ENCODE data around the gene FNDC3B. TPM values are rescaled to one million over a fixed set of nuclear protein-coding genes. Genes with fewer than 3 reads are reported as not detected.

FNDC3B gene
- total and polyA plus RNA-seq, 2 donors (not counting 3 experiments of a cell fraction or from before 2014, with no cell fraction given): 91.6 to 295 TPM

DNA sequence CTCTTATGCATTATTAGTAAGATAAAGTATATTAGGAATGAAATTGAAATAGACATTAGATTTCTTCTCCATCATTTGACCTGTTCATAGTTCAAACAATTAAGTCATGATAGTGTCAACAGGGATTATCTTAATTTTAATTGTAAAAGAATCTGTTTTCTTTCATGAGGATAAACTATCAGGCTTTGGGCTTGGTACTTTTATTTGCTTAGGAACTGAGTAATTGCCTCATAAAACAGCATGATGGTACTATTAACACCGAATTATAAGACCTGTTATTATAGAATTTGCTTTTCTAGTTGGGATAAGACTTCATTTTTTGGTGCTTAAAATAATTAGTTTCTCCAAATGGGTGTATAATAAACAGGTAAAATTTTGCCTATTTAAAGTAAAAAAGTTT is 71.8 kb downstream of the FNDC3B start:
- H2AFZ ChIP-seq (ENCODE audit: low read depth, low read length): no peak overlapping the region
- H3K27ac ChIP-seq (ENCODE audit: insufficient read depth, low read depth, low read length): no peak overlapping the region
- dilution Hi-C loops (cut with MboI; ENCODE audit: extremely low pct_ligation_motif_present, low sequenced_read_pairs) (no loop called here), intact Hi-C loops (cut with micrococcal nuclease) (no loop called here)
- H3K4me3 ChIP-seq (replicated peaks in 1 of 3; ENCODE audit: insufficient read depth in 1 of 3, low read depth in 1 of 3, low read length in 3 of 3): no peak overlapping the region
- peaks cover 23% of the 10 kb centered on the region for H4K20me1 ChIP-seq (replicated peaks; ENCODE audit: control insufficient read depth, extremely low read depth, insufficient read depth, low read length)
- FAIRE-seq: no peak
- no peaks in the 10 kb centered on the region for H3K4me1 ChIP-seq (ENCODE audit: control insufficient read depth, extremely low read depth, insufficient read depth, low read length)
- H3K9me3 ChIP-seq (replicated peaks; ENCODE audit: control insufficient read depth, insufficient read depth, low read length): no peaks in the 10 kb centered on the region
- peaks cover 80% of the 10 kb centered on the region for H3K79me2 ChIP-seq (ENCODE audit: control insufficient read depth, insufficient read depth, low read length)
- no peak for DNase-seq (ENCODE audit: low read depth, low spot score)
- POLR2A ChIA-PET: no interaction called here
- H3K9ac ChIP-seq (replicated peaks; ENCODE audit: extremely low read depth, insufficient read depth, low read length): no peak overlapping the region
- BruUV-seq (replicated peaks): no TSS peak
- TF ChIP-seq MYC (IDR thresholded peaks at IDR 0.05; ENCODE audit: low read depth, low read length) (no peak), FOS (IDR thresholded peaks at IDR 0.05; ENCODE audit: borderline replicate concordance, insufficient read depth, low read length) (no peak), POLR2AphosphoS5 (IDR thresholded peaks at IDR 0.05; ENCODE audit: insufficient read depth, low read depth, low read length) (no peak)
- H3K9me1 ChIP-seq (replicated peaks; ENCODE audit: control insufficient read depth, extremely low read depth, insufficient read depth, low read length): no peaks in the 10 kb centered on the region
- H3K27me3 ChIP-seq (ENCODE audit: control insufficient read depth in 2 of 2, insufficient read depth in 2 of 2, low read length in 2 of 2): no peaks in the 10 kb centered on the region
- H3K4me2 ChIP-seq (ENCODE audit: insufficient read depth, low read length): no peak overlapping the region
- H3K36me3 ChIP-seq (ENCODE audit: control insufficient read depth in 2 of 2, extremely low read depth in 1 of 2, insufficient read depth in 2 of 2, low read length in 2 of 2): peaks cover 26 to 33% of the 10 kb centered on the region in 2 experiments
- CTCF ChIA-PET: interaction anchor here (0.9 kb wide), 1 partner anchor 21 kb away, joined by 5 read pairs; no protein-coding TSS in a partner anchor

DNA sequence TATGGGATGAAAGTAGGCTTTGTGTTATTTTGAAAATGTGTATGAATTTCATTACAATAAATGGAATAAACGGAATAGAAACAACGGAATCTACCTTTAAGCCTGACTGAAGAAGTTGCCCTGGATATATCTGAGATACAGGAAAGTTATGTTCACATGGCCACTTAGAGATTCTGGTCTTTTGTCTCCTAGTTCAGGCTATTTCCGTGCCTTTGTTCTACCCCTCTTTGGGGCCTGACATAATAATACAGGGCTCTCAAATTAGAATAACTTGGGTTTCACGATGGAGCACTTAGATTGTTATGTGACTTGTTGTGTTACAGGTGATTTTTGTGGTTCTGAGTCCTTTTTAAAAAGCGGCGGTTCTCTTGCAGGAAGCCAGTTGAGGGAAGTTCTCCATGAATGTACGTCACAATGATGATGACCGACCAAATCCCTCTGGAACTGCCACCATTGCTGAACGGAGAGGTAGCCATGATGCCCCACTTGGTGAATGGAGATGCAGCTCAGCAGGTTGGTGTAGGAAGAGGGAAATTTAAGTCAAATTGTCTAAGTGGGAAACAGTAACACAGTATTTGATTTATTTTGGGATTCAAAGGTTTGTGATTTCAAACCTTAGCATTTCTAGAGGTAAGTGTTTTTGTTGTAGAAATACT is 72.8 kb downstream of the FNDC3B start:
- CTCF ChIA-PET: no interaction called here
- no TSS peak for BruUV-seq (replicated peaks)
- H4K20me1 ChIP-seq (replicated peaks; ENCODE audit: control insufficient read depth, extremely low read depth, insufficient read depth, low read length): peaks cover 21% of the 10 kb centered on the region

More for the DNA sequence above, 72.8 kb downstream of the FNDC3B start:
- TF ChIP-seq, protein P1, sequence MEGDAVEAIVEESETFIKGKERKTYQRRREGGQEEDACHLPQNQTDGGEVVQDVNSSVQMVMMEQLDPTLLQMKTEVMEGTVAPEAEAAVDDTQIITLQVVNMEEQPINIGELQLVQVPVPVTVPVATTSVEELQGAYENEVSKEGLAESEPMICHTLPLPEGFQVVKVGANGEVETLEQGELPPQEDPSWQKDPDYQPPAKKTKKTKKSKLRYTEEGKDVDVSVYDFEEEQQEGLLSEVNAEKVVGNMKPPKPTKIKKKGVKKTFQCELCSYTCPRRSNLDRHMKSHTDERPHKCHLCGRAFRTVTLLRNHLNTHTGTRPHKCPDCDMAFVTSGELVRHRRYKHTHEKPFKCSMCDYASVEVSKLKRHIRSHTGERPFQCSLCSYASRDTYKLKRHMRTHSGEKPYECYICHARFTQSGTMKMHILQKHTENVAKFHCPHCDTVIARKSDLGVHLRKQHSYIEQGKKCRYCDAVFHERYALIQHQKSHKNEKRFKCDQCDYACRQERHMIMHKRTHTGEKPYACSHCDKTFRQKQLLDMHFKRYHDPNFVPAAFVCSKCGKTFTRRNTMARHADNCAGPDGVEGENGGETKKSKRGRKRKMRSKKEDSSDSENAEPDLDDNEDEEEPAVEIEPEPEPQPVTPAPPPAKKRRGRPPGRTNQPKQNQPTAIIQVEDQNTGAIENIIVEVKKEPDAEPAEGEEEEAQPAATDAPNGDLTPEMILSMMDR (IDR thresholded peaks at IDR 0.05; ENCODE audit: extremely low read depth in 1 of 2, insufficient read depth in 1 of 2, low read depth in 1 of 2, low read length in 2 of 2): no peak
- TF ChIP-seq POLR2AphosphoS5 (IDR thresholded peaks at IDR 0.05; ENCODE audit: insufficient read depth, low read depth, low read length) (no peak), MYC (IDR thresholded peaks at IDR 0.05; ENCODE audit: low read depth, low read length) (no peak), EZH2 (IDR thresholded peaks at IDR 0.05; ENCODE audit: borderline replicate concordance, low read depth, low read length, severe bottlenecking) (no peak), JUN (IDR thresholded peaks at IDR 0.05; ENCODE audit: borderline replicate concordance, insufficient read depth, insufficient read length, low read depth) (no peak), FOS (IDR thresholded peaks at IDR 0.05; ENCODE audit: borderline replicate concordance, insufficient read depth, low read length) (no peak), POLR2A (IDR thresholded peaks at IDR 0.05; ENCODE audit: low read depth, low read length) (no peak), GATA2 (IDR thresholded peaks at IDR 0.05; ENCODE audit: insufficient read depth, insufficient read length, low read depth, low read length) (no peak)
- TF ChIP-seq, protein P2, sequence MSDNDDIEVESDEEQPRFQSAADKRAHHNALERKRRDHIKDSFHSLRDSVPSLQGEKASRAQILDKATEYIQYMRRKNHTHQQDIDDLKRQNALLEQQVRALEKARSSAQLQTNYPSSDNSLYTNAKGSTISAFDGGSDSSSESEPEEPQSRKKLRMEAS (IDR thresholded peaks at IDR 0.05; ENCODE audit: insufficient read depth, insufficient read length): no peak
- dilution Hi-C loops (cut with MboI; ENCODE audit: extremely low pct_ligation_motif_present, low sequenced_read_pairs): no loop called here
- H3K27me3 ChIP-seq (ENCODE audit: control insufficient read depth in 2 of 2, insufficient read depth in 2 of 2, low read length in 2 of 2): no peaks in the 10 kb centered on the region
- intact Hi-C loops (cut with micrococcal nuclease): no loop called here
- no peak overlapping the region for H3K4me2 ChIP-seq (ENCODE audit: insufficient read depth, low read length)
- FAIRE-seq (no peak), DNase-seq (ENCODE audit: low read depth, low spot score) (no peak)
- no peak overlapping the region for H3K27ac ChIP-seq (ENCODE audit: insufficient read depth, low read depth, low read length)
- no peak overlapping the region for H3K9ac ChIP-seq (replicated peaks; ENCODE audit: extremely low read depth, insufficient read depth, low read length)
- no peaks in the 10 kb centered on the region for H3K9me3 ChIP-seq (replicated peaks; ENCODE audit: control insufficient read depth, insufficient read depth, low read length)
- peaks cover 75% of the 10 kb centered on the region for H3K79me2 ChIP-seq (ENCODE audit: control insufficient read depth, insufficient read depth, low read length)
- no peaks in the 10 kb centered on the region for H3K9me1 ChIP-seq (replicated peaks; ENCODE audit: control insufficient read depth, extremely low read depth, insufficient read depth, low read length)
- no peak overlapping the region for H3K4me3 ChIP-seq (replicated peaks in 1 of 3; ENCODE audit: insufficient read depth in 1 of 3, low read depth in 1 of 3, low read length in 3 of 3)
- POLR2A ChIA-PET: no interaction called here
- no peaks in the 10 kb centered on the region for H3K4me1 ChIP-seq (ENCODE audit: control insufficient read depth, extremely low read depth, insufficient read depth, low read length)
- no peak overlapping the region for H2AFZ ChIP-seq (ENCODE audit: low read depth, low read length)
- H3K36me3 ChIP-seq (ENCODE audit: control insufficient read depth in 2 of 2, extremely low read depth in 1 of 2, insufficient read depth in 2 of 2, low read length in 2 of 2): peaks cover 26 to 37% of the 10 kb centered on the region in 2 experiments
